GM19395 (cell line): ENCODE data around the gene CCL3.
A peak's percentile ranks its signal among the peaks of the same experiment; 100 is the strongest.
"Not testable (repeated sequence)": the region's sequence is repeated elsewhere in the genome, so short reads cannot be mapped to it uniquely, and the experiment has no call there.

Source experiments
- ATAC-seq: cut with Tn5 transposase; IDR thresholded peaks from one replicate; pipeline ENCODE4 v1.9.1; 2021; ENCODE audit warnings: mild to moderate bottlenecking, moderate library complexity; ENCODE audit not compliant: unreplicated experiment

The CCL3 gene

GRCh38 chr17:36089888-36090836 is at the start of gene CCL3:
TSS of gene CCL3 (minus strand) at chr17:36090143. CDS start at chr17:36090058, 85 bp downstream.
- peak; percentile 70 for ATAC-seq

GRCh38 chr17:36136439-36136838 is 46.5 kb upstream of the CCL3 start:
- ATAC-seq = no peak

GRCh38 chr17:36136036-36136435 is 46.1 kb upstream of the CCL3 start:
- ATAC-seq = no peak

DNA sequence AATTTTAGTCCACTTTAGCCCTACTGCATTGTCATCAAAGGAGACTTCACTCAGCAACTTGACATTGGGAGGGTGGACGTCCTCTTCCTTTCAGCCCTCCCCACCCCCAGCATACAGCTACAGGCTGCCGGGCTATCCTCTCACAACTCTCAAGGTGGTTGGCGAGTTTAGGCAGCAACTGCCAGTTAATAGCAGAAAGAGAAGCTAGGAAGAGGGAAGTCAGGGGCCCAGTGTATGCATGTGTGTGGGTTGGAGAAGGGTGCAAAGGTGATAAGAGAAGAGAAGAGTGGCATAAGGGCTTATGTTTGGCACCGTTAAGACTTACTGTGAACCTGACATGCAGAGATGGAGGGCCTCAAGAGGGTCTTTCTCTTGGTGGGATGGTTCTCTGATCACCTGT is 45.5 kb upstream of the CCL3 start:
- no peak for ATAC-seq

- ATAC-seq = no peak
Observed at GRCh38 chr17:36133602-36134236, 43.8 kb upstream of the CCL3 start.

DNA sequence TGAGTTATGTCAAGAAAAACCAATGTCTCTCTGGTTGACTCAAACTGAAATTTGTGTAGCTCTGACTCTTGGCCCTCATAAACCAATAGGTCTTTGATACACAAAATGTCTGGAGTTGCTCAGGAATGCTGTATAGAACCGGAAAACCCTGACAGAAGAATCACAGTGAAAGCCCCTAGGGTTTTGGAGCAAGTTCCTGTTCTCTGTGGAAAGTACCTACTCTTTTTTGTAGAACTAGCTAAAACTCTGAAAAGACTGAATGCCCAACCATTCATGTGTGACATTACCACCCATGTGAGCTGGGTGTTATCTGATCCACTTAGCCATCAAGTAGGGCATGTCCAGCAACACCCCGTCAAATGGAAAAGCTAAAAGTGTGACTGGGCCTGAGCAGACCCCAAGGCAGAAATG is 42.5 kb upstream of the CCL3 start:
- ATAC-seq = no peak

GRCh38 chr17:36131931-36132330 is 42.0 kb upstream of the CCL3 start:
- ATAC-seq = no peak

DNA sequence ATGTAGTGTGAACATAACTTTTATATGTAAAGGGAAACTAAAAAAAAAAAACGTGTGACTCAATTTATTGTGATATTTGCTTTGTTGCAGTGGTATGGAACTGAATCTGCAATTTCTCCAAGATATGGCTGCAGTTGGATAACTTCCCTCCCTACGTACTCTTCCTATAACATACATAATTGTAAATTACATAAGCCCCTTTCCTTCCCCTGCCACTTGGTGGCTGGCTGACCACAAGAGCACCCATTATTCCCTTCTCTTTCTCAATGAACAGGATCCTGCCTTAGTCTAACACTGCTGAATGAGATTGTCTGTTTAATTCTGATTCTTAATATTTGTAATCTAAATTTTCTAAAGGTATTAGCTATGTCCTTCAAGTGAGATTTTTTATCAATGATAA is 41.5 kb upstream of the CCL3 start:
- ATAC-seq = no peak

DNA sequence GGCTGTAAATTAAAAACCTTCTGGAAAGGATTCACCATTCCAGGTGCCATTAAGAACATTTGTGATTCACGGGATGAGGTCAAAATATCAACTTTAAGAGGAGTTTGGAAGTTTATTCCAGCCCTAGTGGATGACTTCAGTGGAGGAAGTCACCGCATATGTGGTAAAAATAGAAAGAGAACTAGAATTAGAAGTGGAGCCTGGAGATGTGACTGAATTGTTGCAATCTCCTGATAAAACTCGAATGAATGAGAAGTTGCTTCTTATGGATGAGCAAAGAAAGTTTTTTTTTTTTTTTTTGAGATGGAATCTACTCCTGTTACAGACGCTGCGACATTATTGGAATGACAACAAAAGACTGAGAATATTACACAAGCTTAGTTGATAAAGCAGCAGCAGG is 40.4 kb upstream of the CCL3 start:
- no peak for ATAC-seq

DNA sequence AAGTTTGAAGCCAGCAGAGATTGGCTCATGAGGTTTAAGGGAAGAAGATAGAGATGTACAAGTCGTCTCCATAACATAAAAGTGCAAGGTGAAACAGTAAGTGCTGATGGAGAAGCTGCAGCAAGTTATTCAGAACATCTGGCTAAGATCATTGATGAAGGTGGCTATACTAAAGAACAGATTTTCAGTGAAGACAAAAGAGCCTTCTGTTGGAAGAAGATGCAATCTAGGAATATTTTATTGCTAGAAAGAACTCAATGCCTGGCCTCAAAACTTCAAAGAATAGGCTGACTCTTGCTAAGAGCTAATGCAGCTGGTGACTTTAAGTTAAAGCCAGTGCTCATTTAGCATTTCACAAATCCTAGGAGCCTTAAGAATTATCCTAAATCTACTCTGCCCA is 39.7 kb upstream of the CCL3 start:
- ATAC-seq = no peak

- ATAC-seq = no peak
Observed at GRCh38 chr17:36128411-36128978, 38.6 kb upstream of the CCL3 start.

DNA sequence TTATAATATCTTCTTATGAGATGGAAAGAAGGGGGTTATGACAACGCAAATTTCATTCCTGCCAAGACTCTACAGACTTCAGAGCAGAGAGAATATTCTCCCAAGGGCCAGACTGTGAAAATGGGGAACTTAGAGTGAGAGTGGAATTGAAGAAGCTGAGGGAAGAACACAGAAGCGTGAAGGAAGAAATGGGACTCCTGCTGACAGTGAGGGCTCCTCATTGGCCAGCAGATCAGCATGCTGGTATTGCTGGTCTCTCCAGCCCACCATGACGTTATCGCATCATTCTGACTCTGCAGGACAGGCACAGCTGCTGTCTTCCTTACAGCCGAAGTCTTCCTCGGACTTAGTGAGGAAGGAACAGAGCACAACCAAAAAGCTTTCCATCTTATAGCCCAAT is 38.0 kb upstream of the CCL3 start:
- no peak for ATAC-seq

DNA sequence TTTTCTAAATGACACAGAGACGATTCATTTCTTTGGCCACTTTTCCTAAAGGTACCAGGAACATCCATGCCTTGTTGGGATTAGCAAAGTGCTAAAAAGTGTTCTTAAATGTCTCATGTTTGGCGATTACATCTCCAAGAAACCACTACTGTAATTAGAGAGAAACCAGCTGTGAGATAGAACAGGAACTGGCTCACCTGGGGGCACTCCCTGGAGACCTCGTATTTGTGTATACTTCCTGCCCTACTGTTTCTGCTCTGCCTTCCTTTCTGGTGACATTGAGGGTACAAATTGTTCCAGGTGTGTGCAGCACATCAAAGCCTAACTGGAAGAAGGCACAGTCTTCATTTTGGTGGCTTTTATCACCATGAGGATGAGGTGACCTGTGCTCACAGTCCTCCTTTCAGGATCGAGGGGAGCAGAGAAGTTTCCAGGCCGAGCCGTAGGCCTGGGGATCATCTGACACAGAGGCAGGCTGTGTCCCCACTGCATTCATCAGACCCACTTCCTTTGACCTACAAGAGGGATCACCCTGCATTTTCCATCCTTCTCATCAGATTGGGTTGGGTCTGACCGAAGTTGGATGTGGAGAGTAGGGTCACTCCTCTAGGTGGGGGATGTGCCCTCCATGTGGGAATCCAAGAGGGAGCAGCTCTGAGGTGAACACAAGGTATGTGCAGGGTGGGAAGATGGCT is 37.4 kb upstream of the CCL3 start:
- ATAC-seq = no peak

DNA sequence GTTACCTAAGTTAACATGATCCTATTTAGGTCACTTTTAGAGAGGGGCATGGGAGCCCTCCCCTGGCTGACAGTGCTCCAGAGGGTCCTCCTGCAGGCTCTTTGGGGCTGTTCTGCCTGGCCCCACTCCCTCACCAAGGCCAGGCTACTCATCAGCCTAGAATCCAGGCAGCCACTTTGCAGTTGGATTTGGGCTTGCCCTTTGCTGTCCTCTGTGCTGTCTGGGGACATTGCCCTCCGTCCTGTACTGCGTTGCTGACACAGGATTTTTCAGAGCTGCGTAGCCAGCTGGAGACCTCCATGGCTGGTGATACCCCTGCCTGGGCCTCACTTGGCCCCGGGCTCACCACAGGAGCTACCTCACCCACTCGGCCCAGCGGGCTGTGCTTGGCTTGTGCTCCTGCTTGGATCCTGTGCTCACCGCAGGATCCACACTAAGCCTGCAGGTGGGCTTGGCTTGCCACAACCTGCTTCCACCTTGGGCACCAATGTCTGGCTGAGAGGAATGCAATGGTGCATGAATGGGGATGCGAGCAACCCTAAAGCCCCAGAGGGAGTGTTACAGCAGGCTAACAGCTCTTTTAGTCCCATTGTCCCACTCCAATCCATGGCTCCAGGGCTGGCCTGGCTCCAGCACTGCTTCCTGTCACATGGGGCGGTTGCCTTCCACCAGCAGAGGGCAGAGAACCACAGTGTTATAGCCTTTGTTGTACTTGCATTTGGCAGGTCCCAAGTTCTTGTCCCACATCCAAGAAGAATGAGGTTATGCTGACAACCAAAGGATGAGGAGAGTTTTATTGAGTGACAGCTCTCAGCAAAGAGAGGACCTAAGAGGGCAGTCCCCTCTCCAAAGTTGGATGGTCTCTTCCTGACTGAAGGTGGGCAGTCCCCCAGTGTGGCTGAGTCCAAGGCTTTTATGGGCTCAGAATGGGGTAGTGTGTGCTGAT is 35.2 kb upstream of the CCL3 start:
- ATAC-seq = no peak

- no peak for ATAC-seq
Observed at GRCh38 chr17:36123431-36123830, 33.5 kb upstream of the CCL3 start.

GRCh38 chr17:36121099-36121498 is 31.2 kb upstream of the CCL3 start:
- ATAC-seq = not testable (repeated sequence)

- no peak for ATAC-seq
Observed at GRCh38 chr17:36120221-36120620, 30.3 kb upstream of the CCL3 start.

DNA sequence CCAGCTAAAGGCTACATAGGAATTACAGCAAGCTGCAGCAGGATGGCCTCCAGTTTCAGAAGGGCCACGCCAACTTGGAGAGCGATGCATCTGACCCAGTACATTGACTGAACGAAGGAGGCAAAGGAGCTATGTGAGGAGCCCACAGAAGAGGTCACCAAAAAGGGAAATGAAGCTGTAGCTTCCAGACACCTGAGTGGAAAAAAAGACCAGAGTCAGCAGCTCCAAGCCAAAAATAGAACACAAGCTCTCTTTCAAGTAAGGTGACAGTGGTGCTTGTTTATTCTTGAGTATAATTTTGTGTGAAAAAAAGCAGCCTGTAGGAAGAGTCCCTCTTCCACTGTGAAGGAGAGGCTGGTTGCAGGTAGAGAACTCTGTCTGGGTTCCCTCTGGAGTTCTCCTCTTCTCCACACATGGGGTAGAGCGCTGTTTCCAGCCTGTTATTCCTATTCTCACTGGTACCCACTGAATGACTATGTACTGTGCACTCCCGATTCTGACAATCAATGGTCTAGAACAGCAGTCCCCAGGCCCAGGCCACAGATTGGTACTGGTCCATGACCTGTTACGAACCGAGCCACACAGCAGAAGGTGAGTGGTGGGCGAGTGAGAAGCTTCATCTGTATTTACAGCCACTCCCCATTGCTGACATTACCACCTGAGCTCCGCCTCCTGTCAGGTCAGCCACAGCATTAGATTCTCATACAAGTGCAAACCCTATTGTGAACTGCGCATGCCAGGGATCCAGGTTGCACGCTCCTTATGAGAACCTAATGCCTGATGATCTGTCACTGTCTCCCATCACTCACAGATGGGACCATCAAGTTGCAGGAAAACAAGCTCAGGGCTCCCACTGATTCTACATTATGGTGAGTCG is 28.8 kb upstream of the CCL3 start:
- ATAC-seq = no peak
